ENCODE results near the gene MYADML2. TPM values are rescaled to one million over a fixed set of nuclear protein-coding genes. Genes with fewer than 3 reads are reported as not detected.

Gene MYADML2
- total and polyA plus RNA-seq, 2 experiments from 2014 or later: 0.70 to 1.7 TPM

- Mint-ChIP-seq H3K4me1 (peaks cover 22% of the 10 kb centered on the region), H3K27me3 (ENCODE audit: insufficient read depth, low read depth, poor library complexity) (peaks cover 29% of the 10 kb centered on the region), H3K9me3 (no peaks in the 10 kb centered on the region; the same call in 2 of the 3 replicates), H3K27ac (no peak overlapping the region), H3K4me3 (peak overlapping the region; percentile 75), H3K36me3 (ENCODE audit: low read depth) (peaks cover 59% of the 10 kb centered on the region)
- H2AFZ ChIP-seq: no peak overlapping the region
- H3F3A ChIP-seq (replicated peaks; ENCODE audit: low read depth): peaks cover 47% of the 10 kb centered on the region
- H3K27ac ChIP-seq (ENCODE audit: low read depth): no peak overlapping the region
- H3K36me3 ChIP-seq (ENCODE audit: insufficient read depth): no peaks in the 10 kb centered on the region; the same call in 1 of the 2 replicates
- H3K4me3 ChIP-seq: peak overlapping the region; percentile 83; the same call in 1 of the 2 replicates
- H3K27me3 ChIP-seq (ENCODE audit: insufficient read depth): no peaks in the 10 kb centered on the region
- H3K79me2 ChIP-seq (replicated peaks; ENCODE audit: insufficient read depth): peaks cover 35% of the 10 kb centered on the region
- no peaks in the 10 kb centered on the region for H3K9me2 ChIP-seq (ENCODE audit: insufficient read depth)
- H3K4me2 ChIP-seq: peak overlapping the region; percentile 94; the same call in 1 of the 2 replicates
- TF ChIP-seq ZNF114 (CRISPR knock-in tag; IDR thresholded peaks at IDR 0.05) (no peak), CREB1 (CRISPR knock-in tag; IDR thresholded peaks at IDR 0.05; ENCODE audit: low read depth) (no peak), POLR2AphosphoS5 (IDR thresholded peaks at IDR 0.05; ENCODE audit: low read depth) (no peak)
- peaks cover 10% of the 10 kb centered on the region for H3K4me1 ChIP-seq (ENCODE audit: insufficient read depth)
- DNase-seq (ENCODE audit: low spot score): no peak
- peaks cover 9% of the 10 kb centered on the region; the same call in 1 of the 2 replicates for H4K20me1 ChIP-seq (replicated peaks; ENCODE audit: insufficient read depth)
- no peak for ATAC-seq
Observed at GRCh38 chr17:81916234-81917001, 30.6 kb downstream of the MYADML2 start.

- ATAC-seq: no peak
- H3K27me3 Mint-ChIP-seq (ENCODE audit: insufficient read depth, low read depth, poor library complexity): peaks cover 30% of the 10 kb centered on the region
- H3K4me1 ChIP-seq (ENCODE audit: insufficient read depth): peaks cover 12% of the 10 kb centered on the region
- H3K9me2 ChIP-seq (ENCODE audit: insufficient read depth): no peaks in the 10 kb centered on the region
- peaks cover 53% of the 10 kb centered on the region for H3K36me3 Mint-ChIP-seq (ENCODE audit: low read depth)
- H3K79me2 ChIP-seq (replicated peaks; ENCODE audit: insufficient read depth): peaks cover 26% of the 10 kb centered on the region
- H3K36me3 ChIP-seq (ENCODE audit: insufficient read depth): no peaks in the 10 kb centered on the region
- no peak overlapping the region for H3K27ac ChIP-seq (ENCODE audit: low read depth)
- H2AFZ ChIP-seq: no peak overlapping the region
- H3K4me3 ChIP-seq: no peak overlapping the region
- no peak overlapping the region for H3K4me3 Mint-ChIP-seq
- peak overlapping the region; percentile 58; the same call in 1 of the 2 replicates for H3K27ac Mint-ChIP-seq
- H3F3A ChIP-seq (replicated peaks; ENCODE audit: low read depth): peaks cover 46% of the 10 kb centered on the region
- peaks cover 2% of the 10 kb centered on the region; the same call in 1 of the 2 replicates for H4K20me1 ChIP-seq (replicated peaks; ENCODE audit: insufficient read depth)
- no peaks in the 10 kb centered on the region; the same call in 2 of the 3 replicates for H3K9me3 Mint-ChIP-seq
- peaks cover 18% of the 10 kb centered on the region for H3K4me1 Mint-ChIP-seq
- no peaks in the 10 kb centered on the region for H3K27me3 ChIP-seq (ENCODE audit: insufficient read depth)
- no peak overlapping the region for H3K4me2 ChIP-seq
- DNase-seq (ENCODE audit: low spot score): no peak
- TF ChIP-seq ZNF331 (CRISPR knock-in tag; IDR thresholded peaks at IDR 0.05; ENCODE audit: low read depth) (no peak), ETS1 (IDR thresholded peaks at IDR 0.05) (no peak)
Observed at GRCh38 chr17:81915331-81915730, 31.7 kb downstream of the MYADML2 start.

- no peak overlapping the region for H3K4me3 Mint-ChIP-seq
- TF ChIP-seq STAT1 (IDR thresholded peaks at IDR 0.05; ENCODE audit: unreplicated experiment) (no peak), POLR2AphosphoS5 (IDR thresholded peaks at IDR 0.05; ENCODE audit: low read depth) (no peak), ZNF331 (CRISPR knock-in tag; IDR thresholded peaks at IDR 0.05; ENCODE audit: low read depth) (no peak)
Observed at GRCh38 chr17:81914103-81914850, 32.8 kb downstream of the MYADML2 start.

More at GRCh38 chr17:81914103-81914850, 32.8 kb downstream of the MYADML2 start:
- H3K27me3 Mint-ChIP-seq (ENCODE audit: insufficient read depth, low read depth, poor library complexity): peaks cover 34% of the 10 kb centered on the region
- no peak overlapping the region for H3K4me2 ChIP-seq
- H3K9me3 Mint-ChIP-seq: no peaks in the 10 kb centered on the region
- H3K4me3 ChIP-seq: no peak overlapping the region
- no peaks in the 10 kb centered on the region for H3K9me2 ChIP-seq (ENCODE audit: insufficient read depth)
- H2AFZ ChIP-seq: no peak overlapping the region
- H3K36me3 Mint-ChIP-seq (ENCODE audit: low read depth): peaks cover 44% of the 10 kb centered on the region
- H3F3A ChIP-seq (replicated peaks; ENCODE audit: low read depth): peaks cover 44% of the 10 kb centered on the region
- peaks cover 18% of the 10 kb centered on the region for H3K4me1 Mint-ChIP-seq
- DNase-seq (ENCODE audit: low spot score) (no peak), ATAC-seq (no peak)
- H3K27ac ChIP-seq (ENCODE audit: low read depth): no peak overlapping the region
- no peaks in the 10 kb centered on the region for H3K36me3 ChIP-seq (ENCODE audit: insufficient read depth)
- peaks cover 9% of the 10 kb centered on the region for H4K20me1 ChIP-seq (replicated peaks; ENCODE audit: insufficient read depth)
- H3K27me3 ChIP-seq (ENCODE audit: insufficient read depth): no peaks in the 10 kb centered on the region
- peaks cover 17% of the 10 kb centered on the region for H3K4me1 ChIP-seq (ENCODE audit: insufficient read depth)
- peaks cover 21% of the 10 kb centered on the region for H3K79me2 ChIP-seq (replicated peaks; ENCODE audit: insufficient read depth)
- H3K27ac Mint-ChIP-seq: no peak overlapping the region

Measured in GM23338 (cell line).